ENCODE data around the gene NAGA. TPM values are rescaled to one million over a fixed set of nuclear protein-coding genes. Genes with fewer than 3 reads are reported as not detected.

Gene NAGA
- polyA plus RNA-seq, 3 donors = 6.6 to 17.6 (median 7.6) TPM

DNA sequence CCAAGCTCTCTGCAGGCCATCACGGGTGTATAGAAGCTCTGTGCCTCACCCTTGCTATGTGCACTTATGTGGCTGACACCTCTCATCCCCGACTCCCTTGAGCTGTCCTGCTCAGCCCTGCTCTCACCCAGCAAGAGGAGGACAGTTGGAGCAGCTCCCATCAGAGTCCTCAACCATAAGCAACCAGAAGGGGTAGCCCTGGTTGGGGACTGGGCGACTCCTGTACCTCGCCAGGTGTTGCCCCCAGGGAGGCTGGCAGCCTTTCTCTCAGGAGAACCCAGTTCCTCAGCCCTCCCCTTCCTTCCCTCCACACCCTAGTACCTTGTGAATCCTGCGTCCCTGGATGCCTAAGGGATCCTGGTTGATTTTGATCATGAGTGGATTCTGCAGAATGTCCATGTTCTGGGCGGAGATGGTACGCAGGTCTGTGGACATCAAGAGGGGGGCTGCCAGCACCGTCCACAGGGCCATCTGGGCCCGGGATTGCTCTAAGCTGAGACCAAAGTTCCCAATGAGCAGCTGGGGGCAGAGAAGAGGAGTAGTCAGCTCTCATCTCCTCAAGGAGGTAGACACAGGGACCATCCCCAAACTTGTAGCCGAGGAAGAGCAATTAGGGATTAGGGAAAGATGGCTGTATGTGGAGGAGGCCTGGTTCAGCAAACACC, 8.0 kb downstream of the NAGA start:
- 93 to 97% (median 94%) methylated on average over 10 of the region's 10 CpGs for WGBS, 3 donors
- no peak overlapping the region for H3K27ac ChIP-seq (ENCODE audit: low read depth, low read length)

DNA sequence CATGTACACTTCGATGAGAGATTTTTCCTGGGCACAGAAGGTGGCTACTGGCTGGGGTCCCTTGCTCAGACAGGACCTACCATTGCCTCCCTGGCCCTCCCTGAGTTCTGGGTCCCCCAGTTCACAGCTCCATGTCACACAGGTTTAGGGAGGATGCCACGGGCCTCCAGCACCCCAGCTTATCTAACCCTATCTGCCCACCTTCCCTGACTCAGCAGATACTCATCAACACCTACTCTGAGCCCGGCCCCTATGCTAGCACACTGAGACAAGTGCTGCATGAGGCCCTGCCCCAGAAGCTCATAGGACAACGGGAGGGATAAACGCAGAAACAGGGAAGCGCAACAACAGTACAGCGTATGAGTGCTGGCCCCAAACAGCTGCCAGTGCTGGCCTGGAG, 9.6 kb downstream of the NAGA start:
- WGBS, 3 donors = 95 to 96% (median 95%) methylated on average over 7 of the region's 7 CpGs
- H3K27ac ChIP-seq (ENCODE audit: low read depth, low read length) = no peak overlapping the region

DNA sequence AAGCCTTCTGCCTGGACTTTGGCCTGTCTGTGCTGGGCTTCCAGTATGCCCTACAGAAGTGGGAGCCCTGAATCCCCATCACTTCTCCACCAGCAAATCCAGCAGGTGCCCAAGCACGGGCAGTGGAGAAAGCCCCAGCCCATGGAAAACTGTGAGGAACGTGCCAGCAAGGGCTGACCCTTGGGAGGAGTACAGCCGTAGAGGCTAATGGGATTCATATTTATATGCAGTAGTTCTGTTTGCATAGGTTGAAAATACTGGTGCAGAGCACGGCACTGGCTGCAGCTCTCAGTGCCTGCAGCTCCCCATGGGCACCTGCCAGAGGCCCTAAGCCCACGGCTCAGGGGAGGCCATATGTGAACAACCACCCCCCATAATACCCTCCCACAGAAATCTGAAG, 10.1 kb downstream of the NAGA start:
- whole genome bisulfite sequencing, 3 donors = 88 to 97% (median 93%) methylated on average over 5 of the region's 5 CpGs
- no peak overlapping the region for H3K27ac ChIP-seq (ENCODE audit: low read depth, low read length)

DNA sequence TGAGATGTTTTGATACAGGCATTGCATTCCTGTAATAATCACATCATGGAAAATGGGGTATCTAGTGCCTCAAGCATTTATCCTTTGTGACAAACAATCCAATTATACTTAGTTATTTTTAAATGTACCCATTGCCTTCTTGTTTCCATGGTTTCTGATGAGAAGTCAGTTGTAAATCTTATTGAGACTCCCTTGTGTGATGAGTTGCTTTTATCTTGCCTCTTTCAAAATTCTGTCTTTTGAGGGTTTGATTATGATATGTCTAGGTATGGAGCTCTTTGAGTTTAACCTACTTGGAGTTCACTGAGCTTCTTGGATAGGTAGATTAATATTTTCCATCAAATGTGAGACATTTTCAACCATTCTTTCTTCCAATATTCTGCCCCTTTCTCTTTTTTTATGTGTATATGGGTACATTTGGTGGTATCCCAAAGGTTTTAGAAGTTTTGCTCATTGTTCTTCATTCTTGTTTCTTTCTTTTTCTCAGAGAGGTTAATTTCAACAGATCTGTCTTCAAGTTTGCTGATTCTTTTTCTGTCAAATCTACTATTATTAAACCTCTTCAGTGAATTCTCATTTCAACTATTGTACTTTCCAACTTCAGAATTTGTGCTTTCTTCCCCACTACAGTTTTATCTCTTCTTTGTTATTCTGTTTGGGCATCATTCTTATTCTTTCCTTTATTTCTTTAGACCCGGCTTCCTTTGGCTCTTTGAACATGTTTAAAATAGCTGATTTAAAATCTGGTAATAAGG, 13.7 kb downstream of the NAGA start:
- 100% methylated on average over 1 of the region's 1 CpG for WGBS, 3 donors

DNA sequence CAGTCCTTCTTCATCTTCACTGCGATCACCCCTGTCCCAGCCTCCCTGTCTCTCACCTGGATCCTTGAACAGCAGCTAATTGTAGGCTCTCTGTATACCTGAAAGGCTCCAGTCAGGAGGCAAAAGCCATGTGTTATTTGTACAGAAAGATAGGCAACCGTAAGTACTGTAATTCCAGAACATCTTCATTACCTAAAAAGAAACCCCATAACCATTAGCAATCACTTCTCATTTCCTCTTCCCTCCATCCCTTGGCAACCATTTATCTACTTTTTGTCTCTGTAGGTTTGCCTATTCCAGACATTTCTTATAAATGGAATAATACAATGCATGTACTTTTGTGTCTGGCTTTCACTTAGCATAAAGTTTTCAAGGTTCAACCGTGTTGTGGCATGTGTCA, 17.8 kb downstream of the NAGA start:
- no peak overlapping the region for H3K27ac ChIP-seq (ENCODE audit: low read depth, low read length)
- 84 to 88% (median 87%) methylated on average over 3 of the region's 3 CpGs for WGBS, 3 donors

More for the DNA sequence above, 13.7 kb downstream of the NAGA start:
- no peak overlapping the region for H3K27ac ChIP-seq (ENCODE audit: low read depth, low read length)

DNA sequence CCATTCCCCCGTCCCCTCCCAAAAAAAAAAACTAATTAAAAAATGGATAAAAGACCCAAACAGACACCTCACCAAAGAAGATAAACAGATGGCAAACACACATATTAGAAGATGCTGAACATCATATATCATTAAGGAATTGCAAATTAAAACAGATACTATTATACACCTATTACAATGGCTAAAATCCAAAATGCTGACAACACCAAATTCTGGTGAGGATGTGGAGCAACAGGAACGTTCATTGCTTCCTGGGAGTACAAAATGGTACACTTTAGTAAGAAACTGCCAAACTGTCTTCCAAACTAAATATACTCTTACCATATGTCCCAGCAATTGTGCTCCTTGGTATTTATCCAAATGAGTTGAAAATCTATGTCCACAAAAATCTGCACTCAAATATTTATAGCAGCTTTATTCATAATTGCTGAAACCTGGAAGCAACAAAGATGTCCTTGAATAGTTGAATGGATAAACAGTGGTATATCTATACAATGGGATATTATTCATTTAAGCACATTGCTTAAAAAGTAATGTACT, 19.9 kb downstream of the NAGA start:
- H3K27ac ChIP-seq (ENCODE audit: low read depth, low read length) = no peak overlapping the region
- 60 to 76% (median 64%) methylated on average over 2 of the region's 2 CpGs for WGBS, 3 donors

DNA sequence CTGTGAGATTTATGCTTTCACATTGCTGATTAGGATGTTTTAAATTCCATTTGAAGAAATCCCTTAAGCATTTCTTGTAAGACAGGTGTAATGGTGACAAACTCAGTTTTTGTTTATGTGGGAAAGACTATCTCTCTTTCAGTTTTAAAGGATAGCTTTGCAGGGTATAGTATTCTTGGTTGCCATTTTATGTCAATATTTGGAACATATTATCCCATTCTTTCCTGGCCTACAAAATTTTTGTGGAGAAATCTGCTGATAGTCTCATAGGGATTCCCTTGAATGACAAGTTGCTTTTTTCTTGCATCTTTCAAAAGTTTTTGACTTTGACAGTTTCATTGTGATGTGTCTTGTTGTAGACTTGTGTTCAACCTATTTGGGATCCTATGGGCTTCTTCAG, 28.8 kb downstream of the NAGA start:
- H3K27ac ChIP-seq (ENCODE audit: low read depth, low read length) = no peak overlapping the region

DNA sequence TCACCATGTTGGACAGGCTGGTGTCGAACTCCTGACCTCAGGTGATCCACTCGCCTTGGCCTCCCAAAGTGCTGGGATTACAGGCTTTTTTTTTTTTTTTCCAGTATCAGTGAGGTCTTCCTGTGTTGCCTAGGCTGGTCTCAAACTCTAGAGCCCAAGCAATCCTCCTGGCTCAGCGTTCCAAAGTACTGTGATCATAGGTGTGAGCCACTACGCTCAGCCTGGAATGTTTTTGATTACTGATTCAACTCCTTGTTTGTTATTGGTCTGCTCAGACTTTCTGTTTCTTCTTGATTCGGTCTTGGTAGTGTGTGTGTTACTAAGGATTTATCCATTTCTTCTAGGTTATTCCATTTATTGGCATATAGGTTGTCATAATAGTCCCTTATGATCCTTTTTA, 31.3 kb downstream of the NAGA start:
- no peak overlapping the region for H3K27ac ChIP-seq (ENCODE audit: low read depth, low read length)
- 93 to 95% (median 94%) methylated on average over 5 of the region's 5 CpGs for WGBS, 3 donors

DNA sequence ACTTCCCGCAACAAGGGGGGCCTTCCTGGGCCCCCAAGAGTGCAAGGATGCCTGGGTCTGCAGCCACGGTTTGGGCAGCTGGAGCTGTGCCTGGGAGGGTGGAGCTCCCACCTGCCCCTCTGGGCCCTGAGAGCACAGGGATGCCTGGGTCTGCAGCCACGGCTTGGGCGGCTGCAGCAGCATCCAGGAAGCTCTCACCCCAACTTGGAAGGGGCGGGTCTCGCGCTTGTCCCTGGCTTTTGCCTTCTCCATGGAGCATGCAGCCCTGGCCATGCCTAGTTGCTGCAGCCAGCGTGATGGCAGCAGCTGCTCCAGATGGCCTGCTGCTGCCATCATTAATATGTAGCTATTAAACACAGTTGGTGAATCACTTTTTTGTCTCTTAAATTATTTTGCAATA, 35.4 kb downstream of the NAGA start:
- WGBS, 3 donors = 85 to 93% (median 92%) methylated on average over 8 of the region's 8 CpGs

DNA sequence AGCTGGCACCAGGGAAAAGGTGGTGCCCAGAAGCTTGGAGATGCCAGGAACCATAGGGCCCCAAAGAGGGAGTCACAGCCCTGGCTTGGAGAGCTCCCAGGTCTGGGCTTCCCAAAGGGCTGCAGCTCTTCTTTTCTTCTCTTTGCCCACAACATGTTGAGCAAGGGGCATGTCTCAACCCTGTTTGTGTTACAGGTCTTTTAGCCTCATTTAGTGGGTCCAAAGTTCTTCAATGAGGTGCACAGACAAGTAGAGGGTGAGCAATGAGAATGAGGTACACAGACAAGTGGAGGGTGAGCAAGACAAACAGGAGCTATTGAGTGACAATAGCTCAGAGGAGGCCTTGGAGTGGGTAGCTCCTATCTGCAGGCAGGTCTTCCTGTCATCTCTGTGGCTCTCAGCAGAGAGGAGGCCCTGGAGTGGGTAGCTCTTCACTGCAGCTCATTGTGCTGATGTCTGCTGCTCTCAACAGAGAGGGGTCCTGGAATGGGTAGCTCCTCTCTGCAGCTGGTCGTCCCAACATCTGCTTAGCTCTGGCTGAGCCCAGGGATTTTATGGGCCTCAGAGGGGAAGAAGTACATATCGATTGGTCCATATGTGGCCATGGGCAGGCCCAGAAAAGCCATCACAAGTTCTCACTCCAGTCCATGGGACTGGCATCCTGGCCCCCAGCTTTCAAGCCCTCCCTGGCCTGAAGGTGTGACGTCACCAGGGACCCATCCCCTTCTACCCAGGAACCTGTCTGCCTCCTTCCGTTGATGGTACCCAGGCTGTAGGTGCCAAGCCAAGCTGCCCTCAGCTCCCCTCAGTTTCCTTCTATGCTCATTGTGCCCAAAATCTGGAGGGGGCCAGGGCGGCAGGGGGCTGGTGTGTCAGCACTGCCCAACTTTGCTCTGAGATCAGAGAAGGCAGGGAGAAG, 37.1 kb downstream of the NAGA start:
- 87 to 95% (median 91%) methylated on average over 5 of the region's 5 CpGs for WGBS, 3 donors
- H3K27ac ChIP-seq (ENCODE audit: low read depth, low read length) = no peak overlapping the region

More for the DNA sequence above, 35.4 kb downstream of the NAGA start:
- H3K27ac ChIP-seq (ENCODE audit: low read depth, low read length) = no peak overlapping the region

DNA sequence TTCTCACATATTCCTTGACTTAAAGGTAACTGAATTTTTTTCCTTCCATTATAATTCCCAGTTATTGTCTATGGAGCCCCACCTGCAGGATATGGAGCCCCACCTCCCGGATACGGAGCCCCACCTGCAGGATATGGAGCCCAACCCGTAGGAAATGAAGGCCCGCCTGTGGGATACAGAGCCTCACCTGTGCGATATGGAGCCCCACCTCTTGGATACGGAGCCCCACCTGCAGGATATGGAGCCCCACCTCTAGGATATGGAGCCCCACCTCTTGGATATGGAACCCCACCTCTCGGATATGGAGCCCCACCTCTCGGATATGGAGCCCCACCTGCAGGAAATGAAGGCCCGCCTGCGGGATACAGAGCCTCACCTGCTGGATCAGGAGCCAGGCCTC, 43.9 kb downstream of the NAGA start:
- WGBS, 3 donors = 86 to 88% (median 86%) methylated on average over 10 of the region's 10 CpGs
- H3K27ac ChIP-seq (ENCODE audit: low read depth, low read length) = no peak overlapping the region

DNA sequence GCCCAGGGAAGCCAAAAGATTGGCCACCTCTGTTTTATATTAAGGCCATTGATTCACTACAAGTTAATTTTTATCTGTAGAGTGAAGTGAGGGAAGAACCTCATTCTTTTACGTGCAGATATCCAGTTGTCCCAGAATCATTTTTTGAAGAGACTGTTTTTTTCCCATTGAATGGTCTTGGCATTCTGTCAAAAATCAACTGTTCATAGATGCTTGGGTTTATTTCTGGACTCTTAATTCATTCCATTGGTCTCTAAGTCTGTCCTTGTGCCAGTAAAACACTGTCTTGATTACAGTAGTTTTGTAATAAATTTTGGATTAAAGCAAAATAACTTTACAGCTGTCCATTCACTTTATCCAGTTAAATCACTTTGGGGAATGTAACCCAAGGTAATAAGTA, 45.2 kb downstream of the NAGA start:
- no peak overlapping the region for H3K27ac ChIP-seq (ENCODE audit: low read depth, low read length)
- 45 to 68% (median 56%) methylated on average over 1 of the region's 1 CpG for WGBS, 3 donors

DNA sequence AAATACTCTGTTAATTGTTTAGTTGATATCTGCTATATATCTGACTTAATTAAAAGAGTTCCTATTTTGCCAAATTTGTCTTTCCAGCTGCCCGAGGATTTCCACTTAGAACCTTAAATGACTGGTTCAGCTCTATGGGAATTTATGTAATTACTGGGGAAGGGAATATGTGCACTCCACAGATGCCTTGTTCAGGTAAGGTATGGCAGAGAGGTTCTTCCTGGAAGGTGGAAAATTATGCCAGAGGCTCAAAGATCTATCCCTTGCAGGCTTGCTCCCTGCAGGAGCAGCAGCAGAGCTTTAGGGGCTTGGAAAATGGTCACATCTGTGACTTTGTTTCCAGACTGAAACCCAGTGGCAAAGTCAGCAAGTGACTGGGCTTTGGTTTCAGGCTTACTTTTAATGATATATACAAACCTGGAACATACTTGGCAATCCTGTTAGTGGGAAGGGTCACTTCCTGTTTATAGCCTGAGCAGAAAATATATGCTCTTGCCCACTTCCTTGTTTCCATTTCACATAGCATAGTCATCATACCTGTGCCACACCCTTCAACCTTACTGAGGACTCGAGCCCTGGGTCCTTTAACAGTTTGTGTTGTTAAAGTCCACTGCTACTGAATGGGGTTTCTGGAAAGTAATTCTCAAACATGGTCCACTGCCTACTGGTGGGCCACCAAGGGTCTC, 48.3 kb downstream of the NAGA start:
- H3K27ac ChIP-seq (ENCODE audit: low read depth, low read length) = no peak overlapping the region
- WGBS, 3 donors = 79 to 83% (median 79%) methylated on average over 2 of the region's 2 CpGs

DNA sequence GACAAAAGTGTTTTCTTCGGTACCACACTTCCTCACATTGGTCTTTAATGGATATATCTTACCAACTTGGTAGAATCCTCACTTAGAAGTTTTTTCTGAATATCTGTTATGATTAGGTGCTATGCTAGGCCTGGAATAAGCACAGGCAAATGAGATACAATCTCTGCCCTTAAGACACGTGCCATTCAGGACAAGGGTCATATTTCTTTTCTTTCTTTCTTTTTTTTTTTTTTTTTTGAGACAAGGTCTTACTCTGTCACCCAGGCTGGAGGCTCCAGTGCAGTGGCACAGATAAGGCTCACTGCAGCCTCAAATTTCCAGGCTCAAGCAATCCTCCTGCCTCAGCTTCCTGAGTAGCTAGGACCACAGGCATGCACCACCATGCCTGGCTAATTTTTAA, 49.0 kb downstream of the NAGA start:
- WGBS, 3 donors = 77 to 90% (median 85%) methylated on average over 2 of the region's 2 CpGs
- H3K27ac ChIP-seq (ENCODE audit: low read depth, low read length) = no peak overlapping the region

DNA sequence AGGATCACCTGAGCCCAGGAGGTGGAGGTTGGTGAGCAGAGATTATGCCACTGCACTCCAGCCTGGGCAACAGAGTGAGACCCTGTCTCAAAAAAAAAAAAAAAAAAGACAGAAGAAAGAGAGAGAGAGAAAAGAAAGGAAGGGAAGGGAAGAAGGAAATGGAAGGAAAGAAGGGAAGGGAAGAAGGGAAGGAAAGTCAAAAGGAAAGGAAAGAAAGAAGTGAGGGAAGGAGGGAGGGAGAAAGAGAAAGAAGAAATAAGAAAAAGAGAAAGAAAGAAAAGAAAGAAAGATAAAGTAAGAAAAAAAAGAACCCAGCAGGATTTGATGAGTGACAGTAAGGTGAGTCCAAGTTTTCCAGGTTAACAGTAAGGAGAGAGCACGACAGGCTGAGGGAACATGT, 52.4 kb downstream of the NAGA start:
- WGBS, 3 donors = 65 to 76% (median 75%) methylated on average over 1 of the region's 1 CpG
- no peak overlapping the region for H3K27ac ChIP-seq (ENCODE audit: low read depth, low read length)

DNA sequence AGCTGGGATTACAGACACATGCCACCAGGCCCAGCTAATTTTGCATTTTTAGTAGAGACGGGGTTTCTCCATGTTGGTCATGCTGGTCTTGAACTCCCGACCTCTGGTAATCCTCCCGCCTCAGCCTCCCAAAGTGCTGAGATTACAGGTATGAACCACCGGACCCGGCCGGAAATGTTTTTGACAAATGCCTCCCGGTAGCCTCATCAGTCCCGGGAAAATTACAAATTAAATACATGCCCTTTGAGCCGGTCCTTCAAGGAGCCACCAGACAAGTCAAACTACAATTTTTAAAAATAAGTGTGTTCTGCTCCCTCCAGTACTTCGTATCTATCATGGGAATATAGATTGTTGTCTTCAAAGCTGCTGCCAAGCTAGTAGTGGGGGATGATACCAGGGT, 54.5 kb downstream of the NAGA start:
- 69 to 82% (median 74%) methylated on average over 10 of the region's 10 CpGs for WGBS, 3 donors
- no peak overlapping the region for H3K27ac ChIP-seq (ENCODE audit: low read depth, low read length)

DNA sequence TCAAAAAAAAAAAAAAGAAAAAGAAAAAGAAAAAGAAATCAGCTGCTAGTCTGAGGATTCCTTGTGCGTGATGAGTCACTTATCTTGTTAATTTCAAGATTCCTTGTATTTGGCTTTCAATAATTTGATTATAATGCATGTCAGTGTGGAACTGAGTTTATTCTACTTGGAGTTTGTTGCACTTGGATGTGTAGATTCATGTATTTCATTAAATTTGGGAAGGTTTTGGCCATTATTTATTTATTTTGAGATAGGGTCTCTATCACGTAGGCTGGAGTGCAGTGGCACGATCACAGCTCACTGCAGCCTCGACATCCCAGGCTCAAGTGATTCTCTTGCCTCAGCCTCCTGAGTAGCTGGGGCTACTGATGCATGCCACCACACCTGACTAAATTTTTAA, 57.2 kb downstream of the NAGA start:
- 82 to 98% (median 94%) methylated on average over 4 of the region's 4 CpGs for WGBS, 3 donors
- H3K27ac ChIP-seq (ENCODE audit: low read depth, low read length) = no peak overlapping the region

DNA sequence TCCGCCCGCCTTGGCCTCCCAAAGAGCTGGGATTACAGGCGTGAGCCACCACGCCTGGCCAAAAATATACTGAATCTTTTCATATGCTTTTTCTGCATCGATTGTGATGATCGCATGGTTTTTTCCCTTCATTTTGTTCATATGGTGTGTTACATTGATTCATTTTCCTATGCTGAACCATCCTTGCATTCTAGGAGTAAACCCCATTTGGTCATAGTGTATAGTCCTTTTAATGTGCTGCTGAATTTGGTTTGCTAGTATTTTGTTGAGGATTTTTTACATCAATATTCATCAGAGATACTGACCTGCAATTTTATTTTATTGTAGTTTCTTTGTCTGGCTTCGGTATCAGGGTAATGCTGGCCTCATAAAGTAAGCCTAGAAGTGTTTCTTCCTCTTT, 59.8 kb downstream of the NAGA start:
- H3K27ac ChIP-seq (ENCODE audit: low read depth, low read length) = no peak overlapping the region
- 88 to 97% (median 96%) methylated on average over 7 of the region's 7 CpGs for WGBS, 3 donors
